ENCODE results near the gene E2F4.
A peak's percentile ranks its signal among the peaks of the same experiment; 100 is the strongest.

Gene E2F4

GRCh38 chr16:67198238-67198734 lies 6.3 kb downstream of the E2F4 start:
- DNase-seq (ENCODE audit: low read depth) = peak; percentile 48
- H3K4me3 ChIP-seq (ENCODE audit: low read depth, low read length) = no peak overlapping the region
- TF ChIP-seq CTCF (IDR thresholded peaks at IDR 0.05; ENCODE audit: low read depth, low read length) (peak; percentile 62), POLR2A (IDR thresholded peaks at IDR 0.05; ENCODE audit: extremely low read depth, insufficient read length) (no peak), MAX (IDR thresholded peaks at IDR 0.05; ENCODE audit: low read depth, low read length) (no peak), MYC (IDR thresholded peaks at IDR 0.05; ENCODE audit: low read depth, low read length) (no peak)

GRCh38 chr16:67199011-67199807 lies 7.3 kb downstream of the E2F4 start, which contains the start of gene ELMO3:
ELMO3 (plus strand) TSS chr16:67199131; CDS start chr16:67199327, 196 bp downstream.
- TF ChIP-seq CTCF (IDR thresholded peaks at IDR 0.05; ENCODE audit: low read depth, low read length) (no peak), MAX (IDR thresholded peaks at IDR 0.05; ENCODE audit: low read depth, low read length) (no peak), MYC (IDR thresholded peaks at IDR 0.05; ENCODE audit: low read depth, low read length) (no peak), POLR2A (IDR thresholded peaks at IDR 0.05; ENCODE audit: extremely low read depth, insufficient read length) (no peak)
- no peak for DNase-seq (ENCODE audit: low read depth)
- no peak within 1 kb of the TSS for H3K4me3 ChIP-seq (ENCODE audit: low read depth, low read length)

GRCh38 chr16:67199808-67200198 lies 7.8 kb downstream of the E2F4 start:
- H3K4me3 ChIP-seq (ENCODE audit: low read depth, low read length) = no peak overlapping the region
- no peak for DNase-seq (ENCODE audit: low read depth)
- TF ChIP-seq MYC (IDR thresholded peaks at IDR 0.05; ENCODE audit: low read depth, low read length) = no peak
- TF ChIP-seq POLR2A (IDR thresholded peaks at IDR 0.05; ENCODE audit: extremely low read depth, insufficient read length) = no peak
- TF ChIP-seq MAX (IDR thresholded peaks at IDR 0.05; ENCODE audit: low read depth, low read length) = no peak
- TF ChIP-seq CTCF (IDR thresholded peaks at IDR 0.05; ENCODE audit: low read depth, low read length) = no peak

GRCh38 chr16:67200491-67200890 lies 8.5 kb downstream of the E2F4 start:
- H3K4me3 ChIP-seq (ENCODE audit: low read depth, low read length) = no peak overlapping the region
- no peak for DNase-seq (ENCODE audit: low read depth)
- TF ChIP-seq CTCF (IDR thresholded peaks at IDR 0.05; ENCODE audit: low read depth, low read length) = no peak
- TF ChIP-seq MYC (IDR thresholded peaks at IDR 0.05; ENCODE audit: low read depth, low read length) = no peak
- TF ChIP-seq MAX (IDR thresholded peaks at IDR 0.05; ENCODE audit: low read depth, low read length) = no peak
- TF ChIP-seq POLR2A (IDR thresholded peaks at IDR 0.05; ENCODE audit: extremely low read depth, insufficient read length) = no peak

GRCh38 chr16:67201411-67202345 lies 9.7 kb downstream of the E2F4 start:
- TF ChIP-seq MAX (IDR thresholded peaks at IDR 0.05; ENCODE audit: low read depth, low read length) (no peak), MYC (IDR thresholded peaks at IDR 0.05; ENCODE audit: low read depth, low read length) (no peak), POLR2A (IDR thresholded peaks at IDR 0.05; ENCODE audit: extremely low read depth, insufficient read length) (no peak)
- H3K4me3 ChIP-seq (ENCODE audit: low read depth, low read length) = no peak overlapping the region
- DNase-seq (ENCODE audit: low read depth) = no peak

Data from NB4 (cell line).